CD4-positive, alpha-beta T cell (primary cell): ENCODE measurements around the gene LPIN2. TPM values are rescaled to one million over a fixed set of nuclear protein-coding genes. Genes with fewer than 3 reads are reported as not detected.

ENCODE experiments used
- ATAC-seq: fragments of 200-7000 bp; cut with Tn5 transposase; one replicate; pipeline ENCODE4 v1.10.0; 2022; ENCODE audit warnings: mild to moderate bottlenecking; ENCODE audit not compliant: poor library complexity
- CTCF ChIA-PET: fragments of 350-600 bp; sonication (Branson Sonifier 250); formaldehyde crosslinking; loops from one replicate; lab custom pipeline; 2021; ENCODE audit warnings: antibody characterized with exemption, inconsistent platforms; lab: Charles Lee
- POLR2A ChIA-PET: fragments of 350-600 bp; sonication (Branson Sonifier 250); formaldehyde crosslinking; loops from one replicate; lab custom pipeline; 2021; ENCODE audit warnings: antibody characterized with exemption, inconsistent platforms; lab: Charles Lee
- DNase-seq, 14 experiments: peaks; one replicate each; pipeline ENCODE4 v3.0.0-alpha.2; 2013 to 2020; ENCODE audit warnings: mixed read lengths in 2 of 14
- H3K27ac ChIP-seq, 2 donors: one replicate each; pipeline versions ENCODE4 v1.5.1 to v1.7.0; 2013; ENCODE audit warnings: low read length in 2 of 2, low read depth in 1 of 2, mild to moderate bottlenecking in 1 of 2
- H3K27me3 ChIP-seq, 2 experiments: 1 replicate in 1 of 2; 2 replicates in 1 of 2; pipeline versions ENCODE4 v1.6.1 to v1.7.0; 2013; ENCODE audit warnings: low read length in 2 of 2, control low read depth in 1 of 2, mild to moderate bottlenecking in 1 of 2, moderate library complexity in 1 of 2; ENCODE audit not compliant: insufficient read depth in 2 of 2, control insufficient read depth in 1 of 2
- H3K36me3 ChIP-seq: one replicate; pipeline ENCODE4 v1.6.1; 2013; ENCODE audit warnings: low read length, control low read depth; ENCODE audit not compliant: insufficient read depth
- H3K4me1 ChIP-seq: one replicate; pipeline ENCODE4 v1.6.1; 2013; ENCODE audit warnings: low read length, control low read depth; ENCODE audit not compliant: insufficient read depth
- H3K4me3 ChIP-seq: one replicate; pipeline ENCODE4 v1.5.1; 2013; ENCODE audit warnings: mild to moderate bottlenecking, low read length, moderate library complexity
- H3K9me3 ChIP-seq, 2 experiments: 1 replicate in 1 of 2; 2 replicates in 1 of 2; pipeline versions ENCODE4 v1.6.1 to v1.7.0; 2013; ENCODE audit warnings: low read length in 2 of 2, mild to moderate bottlenecking in 2 of 2, control low read depth in 1 of 2, moderate library complexity in 1 of 2; ENCODE audit not compliant: control insufficient read depth in 1 of 2, insufficient read depth in 1 of 2
- H3K27ac Mint-ChIP-seq: one replicate; pipeline ENCODE4 v1.8.0; 2020; ENCODE audit warnings: mixed read lengths
- H3K27me3 Mint-ChIP-seq: one replicate; pipeline ENCODE4 v1.8.0; 2021; ENCODE audit warnings: mixed read lengths
- H3K36me3 Mint-ChIP-seq: one replicate; pipeline ENCODE4 v1.8.0; 2021; ENCODE audit warnings: low read depth, mixed read lengths
- H3K4me1 Mint-ChIP-seq: one replicate; pipeline ENCODE4 v1.8.0; 2021; ENCODE audit warnings: low read depth, mixed read lengths
- H3K4me3 Mint-ChIP-seq: one replicate; pipeline ENCODE4 v1.8.0; 2020; ENCODE audit warnings: mild to moderate bottlenecking, mixed read lengths
- H3K9me3 Mint-ChIP-seq: one replicate; pipeline ENCODE4 v1.8.0; 2020; ENCODE audit warnings: mixed read lengths
- intact Hi-C, 2 experiments: fragments of 100-400 bp; cut with DNase I in 1 of 2; cut with micrococcal nuclease in 1 of 2; formaldehyde crosslinking; loops; one replicate each; pipeline versions ENCODE4 v1.15.1 to v1.9.0; 2023 to 2025; cut with DNase I, micrococcal nuclease
- total RNA-seq, 174 experiments: library from RNA in 2 of 174; stranded (reverse) in 2 of 174; gene quantifications; one replicate each; pipeline ENCODE4 v1.2.3 and lab custom pipeline; 2021 to 2026
- TF ChIP-seq, protein P1 (sequence below): fragments of 200-600 bp; IDR thresholded peaks from one replicate; pipeline ENCODE4 v1.8.0; 2022; ENCODE audit warnings: antibody characterized with exemption, mild to moderate bottlenecking

Gene LPIN2
- total RNA-seq, 2 experiments from 2014 or later: 48.7 to 49.0 TPM

DNA sequence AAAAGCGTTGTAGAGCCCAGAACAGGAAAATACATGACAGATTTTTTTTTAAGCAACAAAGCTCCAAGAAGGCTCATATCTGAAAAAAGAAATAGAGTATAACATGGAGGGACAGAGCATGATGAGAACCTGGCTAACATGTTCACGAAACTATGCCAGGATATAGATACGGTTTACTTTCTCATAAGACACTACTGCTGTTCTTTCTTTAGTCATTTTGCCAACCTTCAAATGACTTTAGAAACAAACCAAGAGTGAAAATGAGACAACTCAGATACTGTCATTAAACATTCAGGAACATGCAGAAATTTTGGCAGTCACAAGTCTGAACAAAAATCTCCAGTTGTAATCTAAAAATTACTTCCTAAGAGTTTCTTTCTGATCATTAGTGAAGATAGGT is 14.3 kb downstream of the LPIN2 start:
- Histone ChIP-seq H3K36me3 (peaks cover 3% of the 10 kb centered on the region), H3K4me3 (no peak overlapping the region), H3K27ac (peak overlapping the region; percentile 63 to 65), H3K9me3 (no peaks in the 10 kb centered on the region), H3K27me3 (no peaks in the 10 kb centered on the region), H3K4me1 (peaks cover 50% of the 10 kb centered on the region)
- intact Hi-C loops: loop anchor here (2.0 kb wide), 1 partner anchor 14 kb away; the partner anchor contains the start of gene LPIN2 (in 2 of the 2)
- DNase-seq: no peak
- ChIA-PET CTCF (interaction anchor here (1.0 to 2.0 kb wide), 5 partner anchors 13 to 247 kb away, joined by 3 to 6 read pairs (median 5); no protein-coding TSS in a partner anchor), POLR2A (interaction anchor here (0.7 to 3.7 kb wide), 9 partner anchors 12 to 248 kb away, joined by 3 to 29 read pairs (median 6); partner anchors contain the start of gene LPIN2)
- H3K4me1 Mint-ChIP-seq: peaks cover 86% of the 10 kb centered on the region
- H3K27ac Mint-ChIP-seq: peak overlapping the region; percentile 90
- peak overlapping the region; percentile 63 for H3K4me3 Mint-ChIP-seq
- peak; percentile 22 for ATAC-seq
- peaks cover 49% of the 10 kb centered on the region for H3K36me3 Mint-ChIP-seq
- TF ChIP-seq, protein P1, sequence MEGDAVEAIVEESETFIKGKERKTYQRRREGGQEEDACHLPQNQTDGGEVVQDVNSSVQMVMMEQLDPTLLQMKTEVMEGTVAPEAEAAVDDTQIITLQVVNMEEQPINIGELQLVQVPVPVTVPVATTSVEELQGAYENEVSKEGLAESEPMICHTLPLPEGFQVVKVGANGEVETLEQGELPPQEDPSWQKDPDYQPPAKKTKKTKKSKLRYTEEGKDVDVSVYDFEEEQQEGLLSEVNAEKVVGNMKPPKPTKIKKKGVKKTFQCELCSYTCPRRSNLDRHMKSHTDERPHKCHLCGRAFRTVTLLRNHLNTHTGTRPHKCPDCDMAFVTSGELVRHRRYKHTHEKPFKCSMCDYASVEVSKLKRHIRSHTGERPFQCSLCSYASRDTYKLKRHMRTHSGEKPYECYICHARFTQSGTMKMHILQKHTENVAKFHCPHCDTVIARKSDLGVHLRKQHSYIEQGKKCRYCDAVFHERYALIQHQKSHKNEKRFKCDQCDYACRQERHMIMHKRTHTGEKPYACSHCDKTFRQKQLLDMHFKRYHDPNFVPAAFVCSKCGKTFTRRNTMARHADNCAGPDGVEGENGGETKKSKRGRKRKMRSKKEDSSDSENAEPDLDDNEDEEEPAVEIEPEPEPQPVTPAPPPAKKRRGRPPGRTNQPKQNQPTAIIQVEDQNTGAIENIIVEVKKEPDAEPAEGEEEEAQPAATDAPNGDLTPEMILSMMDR: no peak
- peaks cover 4% of the 10 kb centered on the region for H3K9me3 Mint-ChIP-seq
- H3K27me3 Mint-ChIP-seq: no peaks in the 10 kb centered on the region

DNA sequence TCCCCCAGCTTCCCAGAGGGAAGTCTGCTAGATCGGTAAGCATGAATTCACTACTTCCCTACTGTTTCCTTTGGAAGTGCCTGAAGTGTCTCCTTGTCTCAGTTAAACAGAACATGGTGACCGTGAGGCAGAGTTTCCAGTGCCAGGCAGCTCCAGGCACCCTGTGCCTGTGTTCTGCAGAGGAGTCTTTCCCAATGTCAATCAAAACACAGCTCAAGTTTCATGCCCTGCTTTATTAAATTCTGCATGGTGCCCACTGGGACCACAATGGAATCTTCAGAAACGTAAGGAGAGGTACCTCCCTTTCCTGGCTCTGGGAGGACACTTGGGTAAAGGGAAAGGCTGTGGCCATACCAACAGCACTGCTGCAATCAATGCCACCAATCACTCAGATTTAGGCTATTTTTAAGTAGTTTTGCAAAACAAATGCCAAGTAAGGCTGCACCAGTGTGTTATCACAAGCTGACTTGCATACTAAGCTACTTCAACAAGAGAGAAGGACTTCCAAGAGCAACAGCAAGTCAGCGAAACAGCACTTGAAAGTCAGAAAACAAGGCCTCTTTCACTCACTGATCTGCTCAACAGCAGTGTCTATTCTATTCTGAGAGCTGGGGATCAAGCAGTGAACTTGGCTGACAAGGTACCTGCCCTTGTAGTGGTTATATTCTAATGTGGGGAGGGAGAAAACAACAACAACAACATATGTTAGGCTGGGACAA is 14.9 kb downstream of the LPIN2 start:
- peak overlapping the region; percentile 63 for H3K4me3 Mint-ChIP-seq
- ChIA-PET POLR2A (interaction anchor here (0.6 to 3.7 kb wide), 10 partner anchors 15 to 250 kb away, joined by 3 to 29 read pairs (median 6); partner anchors contain the start of gene LPIN2), CTCF (interaction anchor here (0.9 to 2.0 kb wide), 7 partner anchors 9 to 248 kb away, joined by 3 to 7 read pairs (median 5); no protein-coding TSS in a partner anchor)
- peaks cover 42% of the 10 kb centered on the region for H3K36me3 Mint-ChIP-seq
- peak overlapping the region; percentile 1 for H3K4me3 ChIP-seq
- no peaks in the 10 kb centered on the region for H3K27me3 Mint-ChIP-seq
- H3K9me3 ChIP-seq: no peaks in the 10 kb centered on the region
- H3K27ac Mint-ChIP-seq: peak overlapping the region; percentile 90
- peaks cover 4% of the 10 kb centered on the region for H3K9me3 Mint-ChIP-seq
- H3K27me3 ChIP-seq: no peaks in the 10 kb centered on the region
- H3K36me3 ChIP-seq: peaks cover 3% of the 10 kb centered on the region
- DNase-seq: peak in 1 of 14 experiments; percentile 30
- ATAC-seq: no peak
- intact Hi-C loops: loop anchor here (2.0 kb wide), 1 partner anchor 15 kb away; the partner anchor contains the start of gene LPIN2 (in 2 of the 2)
- H3K4me1 Mint-ChIP-seq: peaks cover 86% of the 10 kb centered on the region
- TF ChIP-seq, protein P1: no peak
- H3K27ac ChIP-seq: peak overlapping the region; percentile 63 to 65
- H3K4me1 ChIP-seq: peaks cover 51% of the 10 kb centered on the region

DNA sequence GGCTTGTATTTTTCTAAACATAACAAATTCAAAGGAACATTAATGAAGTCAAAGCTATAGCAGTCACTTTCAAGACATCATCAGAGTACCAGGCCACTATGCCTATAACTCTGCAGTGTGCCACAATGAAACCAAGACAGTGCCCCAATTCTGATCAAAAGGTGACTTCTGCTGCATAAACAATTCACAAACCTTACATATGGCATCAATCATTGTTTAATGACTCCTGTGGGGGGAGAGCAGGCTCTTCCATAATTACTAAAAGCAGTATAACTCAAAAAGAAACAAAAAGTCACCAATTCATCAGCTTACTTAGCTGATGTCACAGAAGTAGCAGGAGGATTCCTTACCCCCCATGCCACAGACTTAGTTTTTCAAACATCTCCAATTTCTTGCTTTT is 15.5 kb downstream of the LPIN2 start:
- no peak for DNase-seq
- Mint-ChIP-seq H3K36me3 (peaks cover 36% of the 10 kb centered on the region), H3K9me3 (peaks cover 4% of the 10 kb centered on the region), H3K4me3 (peak overlapping the region; percentile 23), H3K27ac (peak overlapping the region; percentile 90), H3K27me3 (no peaks in the 10 kb centered on the region), H3K4me1 (peaks cover 85% of the 10 kb centered on the region)
- Histone ChIP-seq H3K27ac (peak overlapping the region; percentile 63 to 65), H3K27me3 (no peaks in the 10 kb centered on the region), H3K9me3 (no peaks in the 10 kb centered on the region), H3K36me3 (peaks cover 3% of the 10 kb centered on the region), H3K4me3 (no peak overlapping the region), H3K4me1 (peaks cover 54% of the 10 kb centered on the region)
- POLR2A ChIA-PET: interaction anchor here (0.6 to 3.7 kb wide), 7 partner anchors 15 to 251 kb away, joined by 3 to 29 read pairs (median 8); partner anchors contain the start of gene LPIN2
- CTCF ChIA-PET: interaction anchor here (0.9 to 2.0 kb wide), 5 partner anchors 10 to 155 kb away, joined by 3 to 7 read pairs (median 5); no protein-coding TSS in a partner anchor
- no peak for ATAC-seq
- TF ChIP-seq, protein P1: no peak
- intact Hi-C loops: no loop called here
